ENCODE results near the gene ABCC4.

The ABCC4 gene

GRCh38 chr13:95154413-95154886 is 146.8 kb downstream of the ABCC4 start:
- TF ChIP-seq, protein P1, sequence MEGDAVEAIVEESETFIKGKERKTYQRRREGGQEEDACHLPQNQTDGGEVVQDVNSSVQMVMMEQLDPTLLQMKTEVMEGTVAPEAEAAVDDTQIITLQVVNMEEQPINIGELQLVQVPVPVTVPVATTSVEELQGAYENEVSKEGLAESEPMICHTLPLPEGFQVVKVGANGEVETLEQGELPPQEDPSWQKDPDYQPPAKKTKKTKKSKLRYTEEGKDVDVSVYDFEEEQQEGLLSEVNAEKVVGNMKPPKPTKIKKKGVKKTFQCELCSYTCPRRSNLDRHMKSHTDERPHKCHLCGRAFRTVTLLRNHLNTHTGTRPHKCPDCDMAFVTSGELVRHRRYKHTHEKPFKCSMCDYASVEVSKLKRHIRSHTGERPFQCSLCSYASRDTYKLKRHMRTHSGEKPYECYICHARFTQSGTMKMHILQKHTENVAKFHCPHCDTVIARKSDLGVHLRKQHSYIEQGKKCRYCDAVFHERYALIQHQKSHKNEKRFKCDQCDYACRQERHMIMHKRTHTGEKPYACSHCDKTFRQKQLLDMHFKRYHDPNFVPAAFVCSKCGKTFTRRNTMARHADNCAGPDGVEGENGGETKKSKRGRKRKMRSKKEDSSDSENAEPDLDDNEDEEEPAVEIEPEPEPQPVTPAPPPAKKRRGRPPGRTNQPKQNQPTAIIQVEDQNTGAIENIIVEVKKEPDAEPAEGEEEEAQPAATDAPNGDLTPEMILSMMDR (IDR thresholded peaks at IDR 0.05; ENCODE audit: low read depth, low read length) = no peak
- no peak overlapping the region for H3K4me3 ChIP-seq (ENCODE audit: low read depth, low read length)

DNA sequence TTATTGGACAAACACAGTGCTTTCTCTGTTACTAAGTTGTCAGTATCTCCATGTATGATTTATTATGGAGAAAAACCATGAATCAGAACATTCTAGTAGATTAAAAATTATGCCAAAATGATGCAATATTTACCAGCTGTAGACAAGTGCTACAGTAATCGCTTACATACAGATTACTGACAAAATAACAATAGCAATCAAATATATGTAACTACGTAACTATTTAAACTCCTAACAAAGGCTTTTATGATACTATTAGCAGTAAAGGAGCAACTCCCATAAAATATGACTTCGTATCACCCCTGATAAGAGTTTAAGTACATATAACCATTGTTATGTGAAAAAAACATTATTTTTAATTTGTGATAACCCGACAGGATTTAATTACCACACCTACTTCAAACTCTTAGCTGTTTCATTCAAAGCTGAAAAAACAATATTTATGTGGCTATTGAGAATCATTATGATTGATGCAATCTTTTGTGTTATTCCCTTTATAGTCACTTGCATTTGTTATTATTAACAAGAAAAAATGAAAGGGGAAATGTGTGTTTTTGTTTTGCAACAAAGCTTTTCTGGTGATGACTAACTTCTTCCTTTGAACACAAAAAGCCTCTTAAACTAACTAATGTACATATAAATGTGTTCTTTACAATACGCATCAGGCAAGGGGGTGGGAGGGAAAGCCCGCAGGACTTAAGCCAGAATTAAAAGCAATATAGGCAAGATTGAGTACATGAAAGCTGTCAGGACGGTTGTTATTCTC is 147.4 kb downstream of the ABCC4 start:
- no peak overlapping the region for H3K4me3 ChIP-seq (ENCODE audit: low read depth, low read length)
- TF ChIP-seq, protein P1 (IDR thresholded peaks at IDR 0.05; ENCODE audit: low read depth, low read length) = no peak

- no peak overlapping the region for H3K4me3 ChIP-seq (ENCODE audit: low read depth, low read length)
- TF ChIP-seq, protein P1 (IDR thresholded peaks at IDR 0.05; ENCODE audit: low read depth, low read length) = no peak
Observed at GRCh38 chr13:95151942-95152587, 149.2 kb downstream of the ABCC4 start.

GRCh38 chr13:95150555-95150954 is 150.7 kb downstream of the ABCC4 start:
- TF ChIP-seq, protein P1 (IDR thresholded peaks at IDR 0.05; ENCODE audit: low read depth, low read length) = no peak
- H3K4me3 ChIP-seq (ENCODE audit: low read depth, low read length) = no peak overlapping the region

DNA sequence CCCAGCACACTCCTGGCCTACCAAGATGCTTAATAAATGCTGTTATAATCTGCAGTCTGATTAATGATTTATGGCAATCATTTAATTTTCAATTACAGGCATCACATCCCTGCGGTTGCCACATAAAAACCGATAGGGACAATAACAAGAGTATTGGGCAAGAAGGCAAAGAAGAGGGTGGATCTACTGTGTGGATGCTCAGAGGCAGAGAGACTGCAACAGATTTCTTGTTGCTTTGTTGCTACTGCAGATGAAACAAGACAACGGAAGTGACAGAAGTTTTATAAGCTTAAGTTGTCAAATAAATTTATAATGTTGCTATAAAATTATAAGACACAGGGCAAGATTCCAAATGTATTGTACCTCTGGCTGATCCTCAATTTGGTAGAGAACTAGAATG is 154.8 kb downstream of the ABCC4 start:
- TF ChIP-seq, protein P1 (IDR thresholded peaks at IDR 0.05; ENCODE audit: low read depth, low read length) = no peak
- H3K4me3 ChIP-seq (ENCODE audit: low read depth, low read length) = no peak overlapping the region

DNA sequence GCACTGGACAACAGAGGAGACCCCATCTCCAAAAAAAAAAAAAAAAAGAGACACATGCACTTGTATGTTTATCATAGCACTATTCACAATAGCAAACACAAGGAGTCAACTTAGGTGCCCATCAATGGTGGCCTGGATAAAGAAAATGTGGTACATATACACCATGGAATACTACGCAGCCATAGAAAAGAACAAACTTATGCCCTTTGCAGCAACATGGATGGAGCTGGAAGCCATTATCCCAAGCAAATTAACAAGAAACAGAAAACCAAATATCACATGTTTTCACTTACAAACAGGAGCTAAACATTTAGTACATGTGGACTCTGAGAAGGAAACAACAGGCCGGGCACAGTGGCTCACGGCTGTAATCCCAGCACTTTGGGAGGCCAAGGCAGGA is 155.7 kb downstream of the ABCC4 start:
- H3K4me3 ChIP-seq (ENCODE audit: low read depth, low read length) = no peak overlapping the region
- TF ChIP-seq, protein P1 (IDR thresholded peaks at IDR 0.05; ENCODE audit: low read depth, low read length) = no peak

GRCh38 chr13:95140502-95140901 is 160.7 kb downstream of the ABCC4 start:
- TF ChIP-seq, protein P1 (IDR thresholded peaks at IDR 0.05; ENCODE audit: low read depth, low read length) = no peak
- H3K4me3 ChIP-seq (ENCODE audit: low read depth, low read length) = no peak overlapping the region
